GM12891 (cell line): Measurements from ENCODE around the gene CEP126.

Experiments used
- PAX5 ChIP-seq: IDR thresholded peaks from 2 replicates; pipeline ENCODE4 v1.6.1; 2011; ENCODE audit warnings: low read length, moderate library complexity, mild to moderate bottlenecking; ENCODE audit not compliant: insufficient read depth, severe bottlenecking
- POLR2A ChIP-seq: IDR thresholded peaks from 2 replicates; pipeline ENCODE4 v1.6.1; 2011; ENCODE audit warnings: low read depth, low read length, control low read depth
- POLR2AphosphoS5 ChIP-seq: IDR thresholded peaks from 2 replicates; pipeline ENCODE4 v1.6.1; 2011; ENCODE audit warnings: low read depth, low read length, control low read depth

GRCh38 chr11:101955278-101955677 lies 40.5 kb downstream of the CEP126 start:
- TF ChIP-seq POLR2AphosphoS5: no peak
- no peak for TF ChIP-seq POLR2A
- no peak for TF ChIP-seq PAX5
